Thymus (tissue), 11 donors: Measurements from ENCODE around the gene TIAM2. TPM values are rescaled to one million over a fixed set of nuclear protein-coding genes. Genes with fewer than 3 reads are reported as not detected.

ENCODE experiments used
- DNase-seq, 9 donors: peaks; one replicate each; pipeline ENCODE4 v3.0.0-alpha.2; 2013; ENCODE audit warnings: low spot score in 9 of 9, low read depth in 6 of 9, missing footprints in 1 of 9
- H3K27ac ChIP-seq, 2 donors: one replicate each; pipeline ENCODE4 v1.5.1; 2013; ENCODE audit warnings: control low read depth in 1 of 2, low read depth in 1 of 2, low read length in 1 of 2, mild to moderate bottlenecking in 1 of 2, moderate library complexity in 1 of 2
- H3K27me3 ChIP-seq, 2 donors: one replicate each; pipeline ENCODE4 v1.5.1; 2013; ENCODE audit warnings: low read length in 1 of 2; ENCODE audit not compliant: control insufficient read depth in 2 of 2, insufficient read depth in 1 of 2
- H3K36me3 ChIP-seq, 2 donors: one replicate each; pipeline ENCODE4 v1.5.1; 2013; ENCODE audit warnings: low read length in 1 of 2, mild to moderate bottlenecking in 1 of 2, moderate library complexity in 1 of 2; ENCODE audit not compliant: control insufficient read depth in 2 of 2, insufficient read depth in 2 of 2
- H3K4me1 ChIP-seq, 2 donors: one replicate each; pipeline ENCODE4 v1.5.1; 2013; ENCODE audit warnings: low read length in 2 of 2; ENCODE audit not compliant: control insufficient read depth in 2 of 2, insufficient read depth in 2 of 2
- H3K4me3 ChIP-seq, 2 donors: one replicate each; pipeline ENCODE4 v1.5.1; 2013; ENCODE audit warnings: low read length in 2 of 2, control low read depth in 1 of 2, mild to moderate bottlenecking in 1 of 2
- H3K9me3 ChIP-seq, 2 donors: one replicate each; pipeline ENCODE4 v1.5.1; 2013; ENCODE audit warnings: low read length in 1 of 2, mild to moderate bottlenecking in 1 of 2; ENCODE audit not compliant: control insufficient read depth in 2 of 2, insufficient read depth in 1 of 2
- WGBS: extraction: QIAGEN DNeasy Blood & Tissue Kit; methylation state at CpG from one replicate; pipeline ENCODE4 v1.1.7; 2013; 5-methylcytosine and 5-hydroxymethylcytosine counted together
- polyA plus RNA-seq: library from polyadenylated mRNA; stranded (reverse); fragments of 200-250 nt; gene quantifications from one replicate; pipeline ENCODE4 v1.2.3, GENCODE V29; 2013
- total RNA-seq: library from RNA; stranded (reverse); fragments of 120-200 nt; gene quantifications from one replicate; pipeline ENCODE4 v1.2.4, GENCODE V29; 2013
- donor health status: healthy.

TIAM2 gene
- total and polyA plus RNA-seq, 2 donors: 5.4 to 7.8 TPM

GRCh38 chr6:155040901-155041650 is 46.0 kb downstream of the TIAM2 start:
- no peak overlapping the region for H3K27ac ChIP-seq
- H3K4me3 ChIP-seq: no peak overlapping the region
- DNase-seq: no peak
- no peaks in the 10 kb centered on the region for H3K27me3 ChIP-seq
- no peaks in the 10 kb centered on the region for H3K36me3 ChIP-seq
- no peaks in the 10 kb centered on the region for H3K9me3 ChIP-seq
- H3K4me1 ChIP-seq: no peaks in the 10 kb centered on the region
- WGBS: 92% methylated on average over 2 of the region's 2 CpGs

GRCh38 chr6:155041741-155042279 is 46.7 kb downstream of the TIAM2 start:
- H3K27ac ChIP-seq: no peak overlapping the region
- no peak for DNase-seq
- H3K4me1 ChIP-seq: no peaks in the 10 kb centered on the region
- 80% methylated on average over 12 of the region's 12 CpGs for WGBS
- H3K36me3 ChIP-seq: no peaks in the 10 kb centered on the region
- H3K4me3 ChIP-seq: no peak overlapping the region
- no peaks in the 10 kb centered on the region for H3K9me3 ChIP-seq
- no peaks in the 10 kb centered on the region for H3K27me3 ChIP-seq

GRCh38 chr6:155042983-155043382 is 47.9 kb downstream of the TIAM2 start:
- Histone ChIP-seq H3K27me3 (no peaks in the 10 kb centered on the region), H3K36me3 (no peaks in the 10 kb centered on the region), H3K27ac (no peak overlapping the region), H3K9me3 (no peaks in the 10 kb centered on the region), H3K4me1 (no peaks in the 10 kb centered on the region), H3K4me3 (no peak overlapping the region)
- no peak for DNase-seq
- WGBS: 90% methylated on average over 2 of the region's 2 CpGs

GRCh38 chr6:155045561-155046404 is 50.7 kb downstream of the TIAM2 start:
- H3K27ac ChIP-seq: no peak overlapping the region
- no peak overlapping the region for H3K4me3 ChIP-seq
- DNase-seq: no peak
- H3K4me1 ChIP-seq: no peaks in the 10 kb centered on the region
- H3K27me3 ChIP-seq: no peaks in the 10 kb centered on the region
- H3K36me3 ChIP-seq: no peaks in the 10 kb centered on the region
- WGBS: 89% methylated on average over 9 of the region's 9 CpGs
- H3K9me3 ChIP-seq: no peaks in the 10 kb centered on the region

- 77% methylated on average over 7 of the region's 7 CpGs for WGBS
- no peak for DNase-seq
- H3K27me3 ChIP-seq: no peaks in the 10 kb centered on the region
- H3K9me3 ChIP-seq: no peaks in the 10 kb centered on the region
- no peaks in the 10 kb centered on the region for H3K36me3 ChIP-seq
- no peak overlapping the region for H3K27ac ChIP-seq
- H3K4me1 ChIP-seq: no peaks in the 10 kb centered on the region
- H3K4me3 ChIP-seq: no peak overlapping the region
Observed at GRCh38 chr6:155047523-155047922, 52.4 kb downstream of the TIAM2 start.

- Histone ChIP-seq H3K4me1 (no peaks in the 10 kb centered on the region), H3K27me3 (no peaks in the 10 kb centered on the region), H3K9me3 (no peaks in the 10 kb centered on the region), H3K36me3 (no peaks in the 10 kb centered on the region), H3K27ac (no peak overlapping the region), H3K4me3 (no peak overlapping the region)
- WGBS: 53% methylated on average over 5 of the region's 5 CpGs
- DNase-seq: peak in 3 of 9 donors; percentile 4 to 38 (median 5)
Observed at GRCh38 chr6:155050311-155050710, 55.2 kb downstream of the TIAM2 start.

GRCh38 chr6:155054491-155055250 is 59.6 kb downstream of the TIAM2 start:
- no peak for DNase-seq
- no peaks in the 10 kb centered on the region for H3K9me3 ChIP-seq
- H3K4me3 ChIP-seq: no peak overlapping the region
- WGBS: 87% methylated on average over 12 of the region's 12 CpGs
- no peaks in the 10 kb centered on the region for H3K36me3 ChIP-seq
- H3K4me1 ChIP-seq: no peaks in the 10 kb centered on the region
- no peaks in the 10 kb centered on the region for H3K27me3 ChIP-seq
- H3K27ac ChIP-seq: no peak overlapping the region

- Histone ChIP-seq H3K36me3 (no peaks in the 10 kb centered on the region), H3K9me3 (no peaks in the 10 kb centered on the region), H3K27me3 (no peaks in the 10 kb centered on the region), H3K27ac (no peak overlapping the region), H3K4me3 (no peak overlapping the region), H3K4me1 (no peaks in the 10 kb centered on the region)
- no peak for DNase-seq
- 93% methylated on average over 2 of the region's 2 CpGs for WGBS
Observed at GRCh38 chr6:155055729-155056128, 60.6 kb downstream of the TIAM2 start.
